Common myeloid progenitor, CD34-positive (primary cell): ENCODE results near the gene LPAR2.

ENCODE experiments used
- CTCF ChIA-PET: fragments of 350-600 bp; sonication (Branson Sonifier 250); formaldehyde crosslinking; loops from one replicate; lab custom pipeline; 2021; ENCODE audit warnings: antibody characterized with exemption; lab: Charles Lee
- POLR2A ChIA-PET: fragments of 350-600 bp; sonication (Branson Sonifier 250); formaldehyde crosslinking; loops from one replicate; lab custom pipeline; 2021; ENCODE audit warnings: antibody characterized with exemption; lab: Charles Lee
- DNase-seq, 3 donors: peaks; one replicate each; pipeline versions ENCODE4 v3.0.0 to v3.0.0-alpha.2; 2013
- H3K27ac ChIP-seq, 2 experiments: 1 replicate in 1 of 2; 2 replicates in 1 of 2; pipeline ENCODE4 v1.7.0; 2013; ENCODE audit warnings: inconsistent platforms in 2 of 2, low read length in 2 of 2, mild to moderate bottlenecking in 2 of 2, low read depth in 1 of 2, moderate library complexity in 1 of 2; ENCODE audit not compliant: severe bottlenecking in 2 of 2, insufficient read depth in 1 of 2, poor library complexity in 1 of 2
- H3K27me3 ChIP-seq, 5 experiments: replicated peaks in 2 of 5; 1 replicate in 3 of 5; 2 replicates in 2 of 5; pipeline versions ENCODE4 v1.6.1 to v1.7.0; 2013; ENCODE audit warnings: low read length in 4 of 5, mild to moderate bottlenecking in 2 of 5, moderate library complexity in 2 of 5, inconsistent platforms in 1 of 5; ENCODE audit not compliant: insufficient read depth in 5 of 5, control insufficient read depth in 4 of 5
- H3K36me3 ChIP-seq, 4 experiments: 1 replicate in 2 of 4; 2 replicates in 2 of 4; pipeline versions ENCODE4 v1.6.1 to v1.7.0; 2013; ENCODE audit warnings: low read length in 3 of 4, control low read depth in 1 of 4, mild to moderate bottlenecking in 1 of 4; ENCODE audit not compliant: control insufficient read depth in 4 of 4, insufficient read depth in 4 of 4
- H3K4me1 ChIP-seq, 4 experiments: 1 replicate in 3 of 4; 2 replicates in 1 of 4; pipeline versions ENCODE4 v1.6.1 to v1.7.1; 2013; ENCODE audit warnings: low read length in 3 of 4, mild to moderate bottlenecking in 3 of 4, control low read depth in 1 of 4, inconsistent platforms in 1 of 4, moderate library complexity in 1 of 4; ENCODE audit not compliant: control insufficient read depth in 4 of 4, insufficient read depth in 4 of 4; ENCODE audit errors: control extremely low read depth in 1 of 4
- H3K4me3 ChIP-seq, 7 experiments: 1 replicate in 4 of 7; 2 replicates in 3 of 7; pipeline versions ENCODE4 v1.5.1 to v1.7.0; 2013; ENCODE audit warnings: mild to moderate bottlenecking in 7 of 7, low read length in 6 of 7, moderate library complexity in 6 of 7, inconsistent platforms in 2 of 7, low read depth in 2 of 7, control low read depth in 1 of 7; ENCODE audit not compliant: insufficient read depth in 4 of 7, control insufficient read depth in 1 of 7; ENCODE audit errors: extremely low read depth in 1 of 7
- H3K9me3 ChIP-seq, 5 experiments: 1 replicate in 4 of 5; 2 replicates in 1 of 5; pipeline versions ENCODE4 v1.6.1 to v1.7.1; 2013; ENCODE audit warnings: low read length in 4 of 5, mild to moderate bottlenecking in 2 of 5, inconsistent platforms in 1 of 5, low read depth in 1 of 5, moderate library complexity in 1 of 5; ENCODE audit not compliant: control insufficient read depth in 4 of 5, insufficient read depth in 2 of 5; ENCODE audit errors: control extremely low read depth in 1 of 5
- WGBS: methylation state at CpG from one replicate; pipeline ENCODE4 v1.1.5; 2013; ENCODE audit not compliant: insufficient coverage; 5-methylcytosine and 5-hydroxymethylcytosine counted together

The LPAR2 gene

GRCh38 chr19:19653597-19654147 lies 25.7 kb upstream of the LPAR2 start:
- WGBS: 97% methylated on average over 16 of the region's 23 CpGs
- Histone ChIP-seq H3K36me3 (peaks cover 26 to 98% (median 80%) of the 10 kb centered on the region in 4 experiments), H3K4me3 (no peak overlapping the region), H3K27ac (no peak overlapping the region), H3K9me3 (no peaks in the 10 kb centered on the region), H3K27me3 (no peaks in the 10 kb centered on the region), H3K4me1 (no peaks in the 10 kb centered on the region)
- ChIA-PET CTCF (interaction anchor here (1.0 to 5.1 kb wide), 3 partner anchors 8 to 121 kb away, joined by 3 to 20 read pairs (median 5); partner anchors contain the start of gene GMIP), POLR2A (no interaction called here)
- no peak for DNase-seq

- no peaks in the 10 kb centered on the region for H3K4me1 ChIP-seq
- CTCF ChIA-PET: interaction anchor here (0.6 to 5.1 kb wide), 5 partner anchors 9 to 120 kb away, joined by 3 to 20 read pairs (median 5); partner anchors contain the start of gene GMIP
- H3K36me3 ChIP-seq: peaks cover 18 to 97% (median 74%) of the 10 kb centered on the region in 4 experiments
- WGBS: 98% methylated on average over 21 of the region's 24 CpGs
- H3K4me3 ChIP-seq: no peak overlapping the region
- DNase-seq: no peak
- POLR2A ChIA-PET: interaction anchor here (1.1 kb wide), 1 partner anchor 8 kb away, joined by 3 read pairs; no protein-coding TSS in a partner anchor
- H3K27me3 ChIP-seq: no peaks in the 10 kb centered on the region
- no peaks in the 10 kb centered on the region for H3K9me3 ChIP-seq
- H3K27ac ChIP-seq: no peak overlapping the region
Observed at GRCh38 chr19:19652482-19653295, 24.7 kb upstream of the LPAR2 start.

- Histone ChIP-seq H3K4me3 (no peak overlapping the region), H3K36me3 (peaks cover 11 to 96% (median 74%) of the 10 kb centered on the region in 4 experiments), H3K27me3 (no peaks in the 10 kb centered on the region), H3K4me1 (no peaks in the 10 kb centered on the region), H3K9me3 (no peaks in the 10 kb centered on the region), H3K27ac (no peak overlapping the region)
- POLR2A ChIA-PET: no interaction called here
- 84% methylated on average over 10 of the region's 13 CpGs for WGBS
- CTCF ChIA-PET: interaction anchor here (1.3 to 5.1 kb wide), 3 partner anchors 11 to 121 kb away, joined by 3 to 20 read pairs (median 3); no protein-coding TSS in a partner anchor
- no peak for DNase-seq
Observed at GRCh38 chr19:19651076-19651475, 23.1 kb upstream of the LPAR2 start.

GRCh38 chr19:19650331-19650730 lies 22.3 kb upstream of the LPAR2 start:
- no peak for DNase-seq
- CTCF ChIA-PET: interaction anchor here (1.3 to 5.1 kb wide), 4 partner anchors 12 to 121 kb away, joined by 3 to 20 read pairs (median 4); no protein-coding TSS in a partner anchor

GRCh38 chr19:19649580-19649995 lies 21.6 kb upstream of the LPAR2 start:
- no peak for DNase-seq
- ChIA-PET CTCF (interaction anchor here (1.4 to 5.1 kb wide), 3 partner anchors 12 to 120 kb away, joined by 3 to 20 read pairs (median 6); no protein-coding TSS in a partner anchor), POLR2A (no interaction called here)
- Histone ChIP-seq H3K36me3 (peaks cover 7 to 95% (median 72%) of the 10 kb centered on the region in 4 experiments), H3K9me3 (no peaks in the 10 kb centered on the region), H3K27ac (no peak overlapping the region), H3K4me3 (no peak overlapping the region), H3K27me3 (no peaks in the 10 kb centered on the region), H3K4me1 (no peaks in the 10 kb centered on the region)
- WGBS: 98% methylated on average over 22 of the region's 22 CpGs

More at GRCh38 chr19:19650331-19650730, 22.3 kb upstream of the LPAR2 start:
- Histone ChIP-seq H3K36me3 (peaks cover 7 to 96% (median 74%) of the 10 kb centered on the region in 4 experiments), H3K9me3 (no peaks in the 10 kb centered on the region), H3K27ac (no peak overlapping the region), H3K27me3 (no peaks in the 10 kb centered on the region), H3K4me1 (no peaks in the 10 kb centered on the region), H3K4me3 (no peak overlapping the region)
- POLR2A ChIA-PET: no interaction called here
- WGBS: 92% methylated on average over 8 of the region's 9 CpGs

- H3K27ac ChIP-seq: no peak overlapping the region
- H3K4me1 ChIP-seq: no peaks in the 10 kb centered on the region
- 95% methylated on average over 6 of the region's 6 CpGs for WGBS
- no peak overlapping the region for H3K4me3 ChIP-seq
- no peaks in the 10 kb centered on the region for H3K27me3 ChIP-seq
- no peak for DNase-seq
- ChIA-PET POLR2A (no interaction called here), CTCF (interaction anchor here (1.6 to 5.1 kb wide), 2 partner anchors 13 to 118 kb away, joined by 6 to 20 read pairs; no protein-coding TSS in a partner anchor)
- H3K36me3 ChIP-seq: peaks cover 7 to 91% (median 71%) of the 10 kb centered on the region in 4 experiments
- H3K9me3 ChIP-seq: no peaks in the 10 kb centered on the region
Observed at GRCh38 chr19:19649155-19649554, 21.1 kb upstream of the LPAR2 start.
